ENCODE measurements around the gene BCL2L13. TPM values are rescaled to one million over a fixed set of nuclear protein-coding genes. Genes with fewer than 3 reads are reported as not detected.

Gene BCL2L13
- total RNA-seq, 1 experiment from 2014 or later = 26.0 TPM

- no peak for DNase-seq
- no peaks in the 10 kb centered on the region for H4K20me1 ChIP-seq (ENCODE audit: control insufficient read depth, insufficient read depth, insufficient read length)
- H3K4me1 ChIP-seq (ENCODE audit: insufficient read depth, low read length) = peaks cover 5% of the 10 kb centered on the region; the same call in 1 of the 2 replicates
- no peak overlapping the region for H3K14ac ChIP-seq (ENCODE audit: insufficient read depth, low read length)
- no peaks in the 10 kb centered on the region for H3K23me2 ChIP-seq (ENCODE audit: insufficient read length, low read depth, low read length, poor library complexity, severe bottlenecking)
- no peak overlapping the region for H2BK5ac ChIP-seq (ENCODE audit: insufficient read length, low read length)
- no peak overlapping the region for H3K23ac ChIP-seq (ENCODE audit: insufficient read length, low read depth, low read length)
- no peak overlapping the region for H3K4me2 ChIP-seq (ENCODE audit: insufficient read depth, insufficient read length, low read length)
- H3K27ac ChIP-seq (ENCODE audit: insufficient read length, low read depth, low read length) = no peak overlapping the region
- no peaks in the 10 kb centered on the region for H3K9me3 ChIP-seq (ENCODE audit: control insufficient read depth, low read depth, low read length)
- no peak overlapping the region for H4K8ac ChIP-seq (replicated peaks; ENCODE audit: insufficient read length, low read depth, low read length)
- H4K5ac ChIP-seq (ENCODE audit: insufficient read length, low read depth, low read length) = no peak overlapping the region
- H2AK5ac ChIP-seq (ENCODE audit: insufficient read length, low read length) = no peak overlapping the region
- H3T11ph ChIP-seq (ENCODE audit: low read length) = no peak overlapping the region
- TF ChIP-seq, protein P1, sequence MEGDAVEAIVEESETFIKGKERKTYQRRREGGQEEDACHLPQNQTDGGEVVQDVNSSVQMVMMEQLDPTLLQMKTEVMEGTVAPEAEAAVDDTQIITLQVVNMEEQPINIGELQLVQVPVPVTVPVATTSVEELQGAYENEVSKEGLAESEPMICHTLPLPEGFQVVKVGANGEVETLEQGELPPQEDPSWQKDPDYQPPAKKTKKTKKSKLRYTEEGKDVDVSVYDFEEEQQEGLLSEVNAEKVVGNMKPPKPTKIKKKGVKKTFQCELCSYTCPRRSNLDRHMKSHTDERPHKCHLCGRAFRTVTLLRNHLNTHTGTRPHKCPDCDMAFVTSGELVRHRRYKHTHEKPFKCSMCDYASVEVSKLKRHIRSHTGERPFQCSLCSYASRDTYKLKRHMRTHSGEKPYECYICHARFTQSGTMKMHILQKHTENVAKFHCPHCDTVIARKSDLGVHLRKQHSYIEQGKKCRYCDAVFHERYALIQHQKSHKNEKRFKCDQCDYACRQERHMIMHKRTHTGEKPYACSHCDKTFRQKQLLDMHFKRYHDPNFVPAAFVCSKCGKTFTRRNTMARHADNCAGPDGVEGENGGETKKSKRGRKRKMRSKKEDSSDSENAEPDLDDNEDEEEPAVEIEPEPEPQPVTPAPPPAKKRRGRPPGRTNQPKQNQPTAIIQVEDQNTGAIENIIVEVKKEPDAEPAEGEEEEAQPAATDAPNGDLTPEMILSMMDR (conservative IDR thresholded peaks at IDR 0.05) = no peak
- H2BK12ac ChIP-seq (ENCODE audit: insufficient read length, low read depth, low read length) = no peak overlapping the region
- H3K27me3 Mint-ChIP-seq (ENCODE audit: low read depth) = no peaks in the 10 kb centered on the region
- no peaks in the 10 kb centered on the region for H3K79me1 ChIP-seq (ENCODE audit: insufficient read depth, low read depth, low read length, poor library complexity, severe bottlenecking)
- no peak overlapping the region for H2BK120ac ChIP-seq (ENCODE audit: low read depth, low read length, poor library complexity, severe bottlenecking)
- H2AFZ ChIP-seq (ENCODE audit: low read length) = no peak overlapping the region
- H3K9ac ChIP-seq (ENCODE audit: extremely low read depth, insufficient read length, low read length) = no peak overlapping the region
- no peak overlapping the region for H3K27ac Mint-ChIP-seq
- no peaks in the 10 kb centered on the region for H3K79me2 ChIP-seq (ENCODE audit: insufficient read depth, low read length)
- H3K36me3 Mint-ChIP-seq (ENCODE audit: insufficient read depth in 1 of 3, low read depth in 3 of 3) = peaks cover 8 to 20% (median 13%) of the 10 kb centered on the region in 3 experiments
- no peak overlapping the region for H3K56ac ChIP-seq (ENCODE audit: insufficient read length, low read depth, low read length)
- H3K27me3 ChIP-seq (ENCODE audit: insufficient read depth, low read length) = no peaks in the 10 kb centered on the region
- H3K4ac ChIP-seq (ENCODE audit: low read depth, low read length) = no peak overlapping the region
- H2BK15ac ChIP-seq (ENCODE audit: low read depth, low read length) = no peak overlapping the region
- H3K18ac ChIP-seq (ENCODE audit: insufficient read length, low read depth, low read length) = no peak overlapping the region
- no peaks in the 10 kb centered on the region for H3K9me3 Mint-ChIP-seq
- H2BK20ac ChIP-seq (ENCODE audit: low read depth, low read length, poor library complexity, severe bottlenecking) = no peak overlapping the region
- WGBS (ENCODE audit: extremely low coverage, insufficient read length, low lambda C conversion rate) = no CpG with 5 or more reads among the region's 2 CpGs
- H4K91ac ChIP-seq (ENCODE audit: insufficient read length, low read depth, low read length) = no peak overlapping the region
- peaks cover 22 to 23% of the 10 kb centered on the region in 2 experiments for H3K4me1 Mint-ChIP-seq
- no peak overlapping the region for H3K4me3 Mint-ChIP-seq
Measured at GRCh38 chr22:17703811-17704210, 65.3 kb downstream of the BCL2L13 start.
